HG03103 (cell line): Measurements from ENCODE around the gene XPR1.
"Not testable (repeated sequence)": the region's sequence is repeated elsewhere in the genome, so short reads cannot be mapped to it uniquely, and the experiment has no call there.

Experiments
- ATAC-seq: cut with Tn5 transposase; IDR thresholded peaks from one replicate; pipeline ENCODE4 v1.9.1; 2021; ENCODE audit warnings: low read depth; ENCODE audit not compliant: unreplicated experiment

Gene XPR1

DNA sequence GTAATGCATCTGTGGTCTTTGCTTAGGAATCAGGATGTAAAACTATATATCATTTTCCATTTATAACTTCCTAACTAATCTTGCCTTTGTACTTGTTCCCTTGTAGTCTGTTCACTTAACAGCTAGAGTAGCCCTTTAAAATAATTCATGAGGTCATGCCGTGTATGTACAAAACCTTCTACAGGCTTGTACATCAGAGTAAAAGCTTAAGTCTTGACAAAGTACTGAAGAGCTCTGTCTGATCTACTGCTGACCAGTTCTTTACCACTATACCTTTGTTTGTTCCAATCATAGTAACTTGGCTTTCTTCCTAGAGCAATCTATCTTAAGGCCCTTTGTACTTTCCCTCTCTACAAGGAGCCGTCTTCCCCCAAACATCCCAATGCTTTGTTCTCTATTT, 190.1 kb downstream of the XPR1 start:
- no peak for ATAC-seq

DNA sequence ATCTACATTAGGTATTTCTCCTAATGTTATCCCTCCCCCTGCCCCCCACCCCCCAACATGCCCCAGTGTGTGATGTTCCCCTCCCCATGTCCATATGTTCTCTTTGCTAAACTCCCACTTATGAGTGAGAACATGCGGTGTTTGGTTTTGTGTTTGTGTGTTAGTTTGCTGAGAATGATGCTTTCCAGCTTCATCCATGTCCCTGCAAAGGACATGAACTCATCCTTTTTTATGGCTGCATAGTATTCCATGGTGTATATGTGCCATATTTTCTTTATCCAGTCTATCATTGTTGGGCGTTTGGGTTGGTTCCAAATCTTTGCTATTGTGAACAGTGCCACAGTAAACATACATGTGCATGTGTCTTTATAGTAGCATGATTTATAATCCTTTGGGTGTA, 199.7 kb downstream of the XPR1 start:
- ATAC-seq, result not testable (repeated sequence)

DNA sequence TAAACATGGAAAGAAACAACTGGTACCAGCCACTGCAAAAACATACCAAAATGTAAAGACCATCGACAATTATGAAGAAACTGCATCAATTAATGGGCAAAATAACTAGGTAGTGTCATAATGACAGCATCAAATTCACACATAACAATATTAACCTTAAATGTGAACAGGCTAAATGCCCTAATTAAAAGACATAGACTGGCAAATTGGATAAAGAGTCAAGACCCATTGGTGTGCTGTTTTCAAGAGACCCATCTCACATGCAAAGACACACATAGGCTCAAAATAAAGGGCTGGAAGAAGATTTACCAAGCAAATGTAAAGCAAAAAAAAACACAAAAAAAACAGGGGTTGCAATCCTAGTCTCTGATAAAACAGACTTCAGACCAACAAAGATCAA, 201.4 kb downstream of the XPR1 start:
- ATAC-seq, result not testable (repeated sequence)

DNA sequence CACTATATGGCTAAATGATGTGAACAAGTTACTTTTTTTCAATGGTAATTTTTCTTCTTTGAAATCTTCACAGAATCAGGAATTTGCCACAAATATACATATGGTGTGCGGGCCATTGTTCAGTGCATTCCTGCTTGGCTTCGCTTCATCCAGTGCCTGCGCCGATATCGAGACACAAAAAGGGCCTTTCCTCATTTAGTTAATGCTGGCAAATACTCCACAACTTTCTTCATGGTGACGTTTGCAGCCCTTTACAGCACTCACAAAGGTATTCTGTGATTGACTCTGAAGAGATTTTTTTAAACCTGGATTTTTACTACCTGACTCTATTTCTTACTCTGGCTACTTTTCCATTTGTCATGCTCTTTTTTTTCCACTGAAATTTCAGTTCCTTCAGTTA, 204.6 kb downstream of the XPR1 start:
- ATAC-seq, result no peak

DNA sequence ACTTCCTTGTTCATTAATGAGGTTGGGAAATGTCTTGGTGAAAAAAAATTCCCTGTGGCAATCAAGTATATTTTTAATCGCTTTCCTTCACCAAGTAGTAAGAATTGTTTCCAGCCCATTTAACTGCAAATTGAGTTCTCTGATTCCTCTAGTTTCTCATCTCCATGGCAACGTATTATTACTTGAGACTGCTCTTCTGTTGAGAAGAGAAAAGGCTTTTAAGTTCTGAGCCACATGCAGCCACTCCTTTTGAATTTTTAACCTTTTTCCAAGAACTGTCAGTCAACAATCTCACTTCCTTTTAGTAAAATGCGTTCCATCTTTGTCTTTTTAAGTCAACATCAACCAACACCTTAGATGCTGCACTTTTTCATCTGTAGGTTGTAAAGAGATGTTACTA, 205.2 kb downstream of the XPR1 start:
- ATAC-seq, result no peak

DNA sequence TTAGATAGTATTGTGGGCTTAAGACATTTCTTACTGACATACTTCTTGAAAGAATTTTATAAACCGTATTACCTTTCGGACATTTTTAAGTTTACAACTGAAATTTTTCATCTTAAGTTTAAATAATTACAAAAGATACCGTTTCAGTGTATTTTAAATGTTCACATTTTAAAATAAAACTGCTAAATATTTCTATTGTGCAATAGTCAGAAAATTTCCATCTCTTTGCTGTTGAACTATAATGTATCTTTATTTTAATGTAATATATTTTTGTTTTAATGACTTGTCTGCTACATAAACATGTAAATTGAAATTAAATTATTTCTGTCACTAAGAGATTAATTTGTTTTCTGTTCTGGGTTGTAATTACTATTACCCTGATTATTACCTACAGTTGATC, 206.7 kb downstream of the XPR1 start:
- ATAC-seq, result no peak

DNA sequence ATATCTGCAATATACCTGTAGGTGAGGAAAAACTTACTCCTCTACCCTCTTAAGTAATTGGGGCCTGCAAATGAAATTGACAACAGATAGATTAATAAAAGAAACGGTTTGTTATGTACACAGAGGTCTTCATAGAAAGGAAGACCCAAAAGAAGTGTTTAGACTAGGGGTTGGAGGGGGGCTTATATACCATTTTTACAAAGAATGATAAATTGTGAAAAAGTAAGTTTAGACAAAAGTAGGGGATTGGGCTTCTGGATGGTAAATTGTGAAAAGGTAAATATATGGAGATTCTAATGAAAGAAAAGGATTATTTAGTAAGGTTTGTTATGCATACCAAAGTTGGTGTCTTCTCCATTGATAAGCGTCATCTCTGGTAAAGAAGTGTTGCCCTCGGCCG, 207.7 kb downstream of the XPR1 start:
- no peak for ATAC-seq

DNA sequence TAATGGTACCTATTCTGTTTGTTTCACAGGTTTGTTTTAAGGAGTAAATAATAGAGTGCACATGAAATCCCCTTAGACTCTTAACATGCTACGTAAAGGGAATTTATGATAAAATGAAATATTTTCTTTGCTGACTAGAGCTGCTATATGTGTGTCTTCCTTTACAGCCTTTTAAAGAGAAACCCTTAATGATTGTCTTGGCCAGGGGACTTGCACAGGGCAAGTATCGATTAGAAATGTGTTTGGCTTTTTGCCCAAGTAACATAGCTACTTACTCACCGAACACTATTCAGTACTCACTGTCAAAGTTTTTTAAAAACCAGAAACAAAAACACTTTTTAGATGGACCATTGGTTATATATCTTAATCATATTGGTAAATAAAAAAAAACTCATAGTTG, 209.6 kb downstream of the XPR1 start:
- no peak for ATAC-seq

DNA sequence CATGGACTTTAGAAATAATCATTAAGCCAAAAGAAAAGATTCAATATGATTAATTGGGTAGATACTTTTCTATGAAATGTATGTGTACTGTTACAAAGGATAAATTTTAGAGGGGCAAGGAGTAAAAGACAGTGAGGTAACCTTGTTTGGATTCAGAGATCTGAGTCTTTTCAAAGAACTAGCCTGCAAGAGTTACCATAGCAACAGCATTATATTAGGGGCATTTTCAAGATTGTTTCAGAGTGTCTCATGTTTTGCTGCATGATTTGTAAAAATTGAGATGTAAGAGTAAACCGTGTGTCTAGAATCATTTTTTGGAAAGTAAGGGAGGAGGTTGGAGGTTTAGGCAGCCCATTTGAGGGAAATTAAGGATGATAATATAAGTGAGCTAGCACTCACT, 210.2 kb downstream of the XPR1 start:
- no peak for ATAC-seq

DNA sequence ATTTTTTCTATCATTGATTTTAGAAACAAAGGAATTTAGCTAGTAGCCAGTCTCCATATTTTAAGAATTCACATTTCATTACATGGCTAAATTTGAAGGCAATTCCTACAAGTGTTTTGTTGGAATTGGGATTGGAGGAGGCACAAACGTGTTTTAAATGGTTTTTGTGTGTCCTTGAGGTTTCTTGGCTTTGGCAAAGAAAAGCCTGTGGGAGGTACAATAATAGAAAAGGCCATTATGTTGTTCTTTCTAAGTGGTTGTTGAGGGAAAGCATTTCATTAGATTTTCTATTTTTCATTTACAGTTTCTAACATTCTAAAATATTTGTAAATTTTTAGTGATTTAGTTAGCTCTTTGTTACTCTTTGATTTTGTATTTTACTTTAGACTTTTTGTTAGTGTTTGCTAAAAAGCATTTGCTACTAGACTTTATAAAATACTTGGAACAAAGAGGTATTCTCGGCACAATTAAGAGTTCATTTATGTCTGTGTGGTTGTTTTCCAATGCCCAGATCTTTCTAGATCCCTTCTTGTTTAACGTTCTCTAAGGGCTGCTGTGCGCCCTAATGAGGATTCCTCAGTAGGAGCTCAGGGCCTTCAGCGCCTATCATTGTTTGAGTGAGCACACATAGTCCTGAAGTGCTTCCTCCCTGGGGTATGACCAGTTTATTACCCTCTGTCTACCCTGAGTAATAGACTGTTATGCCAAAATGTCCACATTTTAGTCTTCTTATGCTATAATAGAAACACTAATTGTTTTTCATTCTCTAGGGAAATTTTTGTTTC, 210.9 kb downstream of the XPR1 start:
- ATAC-seq, result no peak

DNA sequence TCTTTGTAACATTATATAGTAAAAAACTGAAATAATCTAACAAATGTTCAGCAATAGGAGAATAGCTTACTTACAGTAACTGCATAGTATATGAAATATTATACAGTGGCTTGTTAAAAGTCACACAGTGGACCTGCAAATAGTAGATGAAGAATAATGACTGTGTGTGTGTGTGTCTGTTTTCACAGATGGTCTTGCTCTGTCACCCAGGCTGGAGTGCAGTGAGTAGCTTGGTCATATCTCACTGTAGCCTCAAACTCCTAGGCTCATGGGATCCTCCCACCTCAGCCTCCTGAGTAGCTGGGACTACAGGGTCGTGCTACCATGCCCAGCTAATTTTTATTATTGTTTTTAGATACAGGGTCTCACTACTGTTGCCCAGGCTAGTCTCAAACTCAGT, 213.5 kb downstream of the XPR1 start:
- no peak for ATAC-seq

DNA sequence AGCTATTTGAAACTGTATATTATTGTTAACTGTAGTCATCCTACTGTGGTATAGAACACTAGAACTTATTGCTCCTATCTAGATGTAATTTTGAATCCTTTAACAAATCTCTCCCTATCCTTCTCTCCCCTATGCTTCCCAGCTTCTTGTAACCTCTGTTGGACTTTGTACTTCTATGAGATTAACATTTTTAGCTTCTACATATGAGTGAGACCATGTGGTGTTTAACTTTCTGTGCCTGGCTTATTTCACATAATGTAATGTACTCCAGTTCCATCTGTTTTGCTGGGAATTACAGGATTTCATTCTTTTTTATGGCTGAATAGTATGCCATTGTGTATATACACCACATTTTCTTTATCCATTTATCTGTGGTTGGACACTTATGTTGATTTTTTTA, 216.4 kb downstream of the XPR1 start:
- ATAC-seq, result no peak

DNA sequence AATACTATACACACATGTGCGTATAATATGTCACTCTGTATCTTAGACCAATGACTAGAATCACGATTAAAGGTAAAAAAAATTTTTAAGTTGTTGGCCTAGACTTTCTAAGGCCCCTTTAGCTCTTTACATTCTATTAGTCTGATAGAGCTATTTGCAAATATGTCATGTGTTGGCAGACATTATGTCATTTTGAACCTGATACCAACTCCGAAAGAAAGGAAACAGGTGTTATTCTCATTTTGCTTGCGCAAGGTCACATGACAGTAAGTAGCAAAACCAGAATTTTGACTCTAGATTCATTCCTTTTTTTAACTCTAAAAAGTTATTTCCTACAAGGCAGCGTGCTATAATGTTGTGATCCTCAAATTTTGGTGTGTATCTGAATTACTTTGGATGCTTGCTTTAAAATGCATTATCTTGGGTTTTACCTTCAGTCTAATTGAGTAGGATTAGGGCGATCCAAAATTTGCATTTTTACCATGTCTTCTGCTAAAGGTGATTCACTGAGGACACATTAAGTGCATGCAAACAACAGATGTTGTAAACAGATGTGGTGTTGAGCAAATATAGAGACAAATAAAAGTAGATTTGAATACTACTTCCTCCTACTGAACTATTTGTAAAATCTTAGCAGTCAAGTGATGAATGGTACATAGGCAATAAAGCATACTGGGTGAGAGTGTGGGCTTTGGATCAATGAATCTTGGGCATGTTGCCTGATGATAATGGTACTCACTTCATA, 217.4 kb downstream of the XPR1 start:
- ATAC-seq, result peak; percentile 52

DNA sequence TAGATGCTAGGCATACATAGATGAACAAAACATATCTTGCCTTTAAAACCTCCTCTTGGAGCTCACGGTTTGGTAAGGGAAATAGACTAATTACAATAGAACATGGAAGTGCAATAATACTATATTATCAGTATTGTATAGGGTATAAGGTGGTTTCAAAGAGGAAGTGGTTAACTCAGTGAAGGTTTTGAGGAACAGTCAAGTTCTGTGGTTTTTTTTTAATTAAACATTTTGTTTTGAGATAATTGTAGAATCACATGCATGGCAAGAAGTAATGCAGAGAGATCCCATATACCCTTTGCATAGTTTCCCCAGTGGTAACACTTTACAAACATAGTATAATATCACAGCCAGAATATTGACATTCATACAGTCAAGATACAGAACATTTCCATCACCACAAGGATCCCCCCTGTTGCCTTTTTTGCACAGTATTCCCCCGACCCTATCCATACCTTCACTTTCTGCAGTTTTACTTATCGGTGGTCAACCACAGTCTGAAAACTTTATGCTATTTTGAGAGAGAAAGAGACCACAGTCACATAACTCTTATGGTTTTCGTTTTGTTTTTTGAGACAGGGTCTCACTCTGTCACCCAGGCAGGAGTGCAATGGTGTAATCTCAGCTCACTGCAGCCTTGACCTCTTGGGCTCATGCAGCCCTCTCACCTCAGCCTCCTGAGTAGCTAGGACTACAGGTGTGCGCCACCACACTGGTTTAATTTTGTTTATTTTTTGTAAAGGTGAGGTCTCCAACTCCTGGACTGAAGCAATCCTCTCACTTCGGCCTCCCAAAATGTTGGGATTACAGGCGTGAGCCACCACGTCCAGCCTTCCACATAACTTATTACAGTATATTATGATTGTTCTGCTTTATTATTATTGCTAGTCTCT, 220.4 kb downstream of the XPR1 start:
- ATAC-seq, result no peak

DNA sequence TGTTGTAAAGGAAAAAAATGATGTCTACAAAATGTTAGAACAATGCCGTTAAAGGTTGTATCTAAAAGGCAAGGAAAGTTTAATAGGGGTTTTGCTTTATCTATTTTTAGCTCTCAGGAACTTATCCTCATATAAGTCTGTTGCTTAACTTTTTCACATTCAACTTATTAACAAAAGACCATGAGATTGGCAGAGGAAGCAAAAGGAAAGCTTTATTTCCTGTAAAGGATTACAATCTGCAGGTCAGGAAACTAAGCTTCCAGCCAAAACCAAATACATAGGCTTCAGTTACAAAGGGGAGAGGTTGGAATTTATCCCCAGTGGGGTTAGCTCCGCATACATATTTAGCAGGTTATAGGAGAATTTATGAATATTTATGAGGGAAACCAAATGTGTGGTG, 222.2 kb downstream of the XPR1 start:
- no peak for ATAC-seq

DNA sequence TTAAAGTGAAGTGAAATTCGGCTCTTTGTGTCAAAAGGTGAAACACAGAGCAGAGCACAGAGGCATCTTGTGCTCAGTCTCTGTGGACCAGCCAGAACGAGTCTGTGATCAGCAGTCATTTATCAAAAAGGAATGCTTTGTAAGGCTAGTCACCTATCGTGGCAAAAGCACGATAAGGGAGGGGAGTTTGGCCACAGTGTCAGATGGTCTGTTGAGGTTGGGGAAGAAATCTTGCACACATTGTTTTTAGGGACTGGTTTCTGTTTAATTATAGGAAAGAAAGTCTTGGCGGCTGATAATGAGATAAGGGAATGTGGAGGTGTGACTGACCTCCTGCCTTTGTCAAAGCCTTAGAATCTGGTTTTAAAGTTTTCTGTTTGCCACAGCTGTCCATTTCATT, 222.6 kb downstream of the XPR1 start:
- ATAC-seq, result no peak

DNA sequence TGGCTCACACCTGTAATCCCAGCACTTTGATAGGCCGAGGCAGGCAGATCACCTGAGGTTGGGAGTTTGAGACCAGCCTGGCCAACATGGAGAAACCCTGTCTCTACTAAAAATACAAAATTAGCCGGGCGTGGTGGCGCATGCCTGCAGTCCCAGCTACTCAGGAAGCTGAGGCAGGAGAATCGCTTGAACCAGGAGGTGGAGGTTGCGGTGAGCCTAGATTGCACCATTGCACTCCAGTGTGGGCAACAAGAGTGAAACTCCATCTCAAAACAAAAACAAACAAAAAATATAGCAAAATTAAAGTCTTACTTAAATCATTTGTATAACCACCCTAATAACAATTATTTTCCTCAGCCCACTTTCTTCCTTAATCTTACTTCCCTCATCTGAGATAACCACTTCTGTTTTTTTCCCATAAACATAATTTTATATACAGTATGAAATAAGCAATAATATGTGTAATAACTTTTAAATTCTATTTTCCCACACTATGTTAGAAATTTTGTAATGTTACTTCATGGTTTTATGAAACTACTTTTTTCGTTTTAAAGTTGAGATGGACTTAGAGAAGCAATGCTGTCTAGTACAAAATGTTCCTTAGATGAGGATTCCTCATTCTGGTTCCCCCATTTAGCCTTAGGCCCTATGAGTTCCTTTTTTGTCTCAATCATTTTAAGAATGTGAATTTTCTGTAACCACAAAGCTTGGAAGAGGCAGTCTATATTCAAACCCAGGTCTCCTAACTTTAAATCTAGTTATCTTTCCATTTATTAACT, 226.3 kb downstream of the XPR1 start:
- not testable (repeated sequence) for ATAC-seq

DNA sequence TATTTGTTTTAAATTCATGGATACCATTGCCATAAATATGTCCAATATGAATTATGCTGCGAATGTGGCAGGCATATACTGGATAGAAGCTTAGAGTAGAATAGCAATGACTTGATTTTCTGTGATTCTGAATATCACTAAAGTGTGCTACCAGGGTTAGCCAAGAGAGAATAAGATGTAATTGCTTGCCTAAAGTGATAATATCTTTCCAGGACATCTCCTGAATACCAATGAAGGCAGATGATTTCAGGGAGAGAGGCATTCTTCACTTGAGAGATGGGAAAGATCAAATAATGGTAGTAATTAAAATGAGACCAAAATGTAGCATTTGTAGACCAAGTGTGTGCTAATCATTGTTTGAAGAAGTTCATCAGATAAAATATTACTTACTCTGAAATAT, 227.5 kb downstream of the XPR1 start:
- ATAC-seq, result no peak

DNA sequence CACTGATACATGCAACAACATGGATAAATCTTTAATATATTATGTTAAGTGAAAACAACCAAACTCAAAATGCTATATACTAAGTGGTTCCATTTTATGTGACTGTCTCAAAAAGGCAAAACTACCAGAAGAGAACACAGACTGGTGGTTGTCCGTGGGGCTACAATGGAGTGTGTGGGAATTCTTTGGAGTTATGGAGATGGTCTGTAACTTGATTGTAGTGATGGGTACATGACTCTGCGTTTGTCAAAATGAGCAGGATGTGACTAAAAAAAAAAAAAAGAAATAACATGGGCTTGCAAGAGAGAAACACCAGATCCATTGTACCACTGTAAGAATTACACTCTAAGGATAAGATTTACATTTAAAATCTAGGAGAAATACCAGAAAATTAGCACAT, 228.7 kb downstream of the XPR1 start:
- no peak for ATAC-seq

DNA sequence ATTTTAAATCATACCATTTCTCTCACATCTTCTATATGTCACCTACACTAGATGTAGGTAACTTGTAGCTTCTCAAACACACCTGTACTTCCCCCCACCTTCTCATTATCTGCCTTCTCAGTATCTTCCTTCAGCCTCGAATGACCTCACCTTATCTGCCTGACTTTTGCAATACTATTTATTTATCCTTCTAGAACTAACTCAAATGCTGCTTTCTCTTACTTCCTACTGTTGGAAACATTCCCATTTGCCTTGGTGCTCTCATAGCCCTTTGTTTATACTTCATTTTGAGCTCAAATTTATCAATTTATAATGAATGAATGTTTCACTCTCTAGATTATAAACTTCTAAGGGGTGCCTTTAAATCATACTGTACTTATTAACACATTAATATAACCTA, 230.5 kb downstream of the XPR1 start:
- no peak for ATAC-seq
